Transverse colon (tissue), 4 donors: ENCODE data around the gene LOC128125822. TPM values are rescaled to one million over a fixed set of nuclear protein-coding genes. Genes with fewer than 3 reads are reported as not detected.

Experiments
- DNase-seq: peaks from one replicate; pipeline ENCODE4 v3.0.0-alpha.2; 2019
- H3K27ac ChIP-seq, 4 donors: fragments of 200-600 bp; sonication (generic); 2 replicates each; pipeline ENCODE4 v1.5.1; 2016 to 2018; ENCODE audit warnings: inconsistent platforms in 4 of 4
- H3K27me3 ChIP-seq: fragments of 200-600 bp; sonication (generic); 2 replicates; pipeline ENCODE4 v1.5.1; 2017; ENCODE audit warnings: inconsistent platforms
- H3K36me3 ChIP-seq, 4 donors: fragments of 200-600 bp; sonication (generic); 2 replicates each; pipeline ENCODE4 v1.5.1; 2017 to 2019; ENCODE audit warnings: inconsistent platforms in 4 of 4
- H3K4me1 ChIP-seq, 4 donors: fragments of 200-600 bp; sonication (generic); 2 replicates each; pipeline ENCODE4 v1.5.1; 2017 to 2020; ENCODE audit warnings: inconsistent platforms in 4 of 4
- H3K4me3 ChIP-seq, 4 donors: fragments of 200-600 bp; sonication (generic); 1 replicate in 1 of 4; 2 replicates in 3 of 4; pipeline versions ENCODE4 v1.5.1 to v1.6.1; 2017 to 2019; ENCODE audit warnings: inconsistent platforms in 4 of 4
- H3K9me3 ChIP-seq, 2 donors: fragments of 200-600 bp; sonication (generic); 2 replicates each; pipeline ENCODE4 v1.5.1; 2017 to 2019; ENCODE audit warnings: inconsistent platforms in 2 of 2
- EP300 ChIP-seq: sonication (generic); formaldehyde crosslinking; IDR thresholded peaks from one replicate; pipeline ENCODE4 v1.6.1; 2017; ENCODE audit warnings: antibody characterized with exemption, low read depth
- POLR2A ChIP-seq: fragments of 450-650 bp; IDR thresholded peaks from one replicate; pipeline ENCODE4 v1.6.1; 2016; ENCODE audit warnings: antibody characterized with exemption, mild to moderate bottlenecking, moderate library complexity
- POLR2AphosphoS5 ChIP-seq, 3 donors: sonication (generic); formaldehyde crosslinking; IDR thresholded peaks; one replicate each; pipeline ENCODE4 v1.6.1; 2016; ENCODE audit warnings: antibody characterized with exemption in 3 of 3
- WGBS, 2 donors: methylation state at CpG; one replicate each; pipeline ENCODE4 v1.1.5; 2018; ENCODE audit warnings: low coverage in 1 of 2; 5-methylcytosine and 5-hydroxymethylcytosine counted together
- in situ Hi-C, 4 donors: fragments of 200-750 bp; cut with MboI; loops; one replicate each; pipeline versions ENCODE4 v1.15.0 to v1.15.1; 2017; ENCODE audit warnings: low sequenced_read_pairs in 3 of 4, low pct_ligation_motif_present in 1 of 4, low pct_unique_long_range_greater_than_20kb in 1 of 4
- intact Hi-C: fragments of 100-400 bp; cut with DNase I; formaldehyde crosslinking; loops from one replicate; pipeline ENCODE4 v1.15.1; 2023; ENCODE audit warnings: low total_unique reads
- small RNA-seq, 4 donors: library from RNA; depleted of rRNA; stranded (forward); fragments of <200 nt; gene quantifications; one replicate each; pipeline ENCODE3, GENCODE V24; 2016
- total RNA-seq, 4 donors: library from RNA; depleted of rRNA; stranded (reverse); fragments of >200 nt; gene quantifications; one replicate each; pipeline ENCODE4 v1.1.0, GENCODE V29; 2016
- TF ChIP-seq, protein P1 (sequence below), 5 experiments: fragments of 200-600 bp in 3 of 5; fragments of 450-650 bp in 2 of 5; sonication (generic) in 3 of 5; IDR thresholded peaks; 1 replicate in 2 of 5; 2 replicates in 3 of 5; pipeline ENCODE4 v1.5.1; 2016 to 2017; ENCODE audit warnings: antibody characterized with exemption in 5 of 5, inconsistent platforms in 3 of 5, mild to moderate bottlenecking in 2 of 5, moderate library complexity in 1 of 5

Gene LOC128125822

DNA sequence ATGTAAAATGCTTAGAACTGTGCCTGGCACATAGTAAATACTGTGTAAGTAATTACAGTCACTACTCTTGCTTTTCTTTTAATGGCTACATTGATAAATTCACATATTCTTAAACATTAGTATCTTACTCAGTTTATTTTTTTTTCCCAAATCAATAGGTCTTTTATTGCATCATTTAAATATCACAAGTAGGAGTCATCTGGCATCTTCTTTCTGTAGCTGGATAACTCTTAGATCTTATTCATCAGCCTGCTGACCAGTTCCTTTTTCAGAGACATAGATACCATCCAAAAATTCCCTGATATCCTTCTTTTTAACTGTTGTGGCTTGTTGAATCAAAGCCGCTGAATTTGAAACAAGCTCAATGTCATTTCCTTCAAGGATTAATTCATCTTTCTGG, 43.3 kb downstream of the LOC128125822 start:
- no peaks in the 10 kb centered on the region for H3K9me3 ChIP-seq
- H3K27me3 ChIP-seq = no peaks in the 10 kb centered on the region
- no peaks in the 10 kb centered on the region for H3K36me3 ChIP-seq
- no peaks in the 10 kb centered on the region for H3K4me1 ChIP-seq
- in situ Hi-C loops (loop anchor here in 1 of 4 donors (25.0 kb wide), 1 partner anchor 147 kb away; no protein-coding TSS in a partner anchor), intact Hi-C loops (no loop called here)
- TF ChIP-seq, protein P1, sequence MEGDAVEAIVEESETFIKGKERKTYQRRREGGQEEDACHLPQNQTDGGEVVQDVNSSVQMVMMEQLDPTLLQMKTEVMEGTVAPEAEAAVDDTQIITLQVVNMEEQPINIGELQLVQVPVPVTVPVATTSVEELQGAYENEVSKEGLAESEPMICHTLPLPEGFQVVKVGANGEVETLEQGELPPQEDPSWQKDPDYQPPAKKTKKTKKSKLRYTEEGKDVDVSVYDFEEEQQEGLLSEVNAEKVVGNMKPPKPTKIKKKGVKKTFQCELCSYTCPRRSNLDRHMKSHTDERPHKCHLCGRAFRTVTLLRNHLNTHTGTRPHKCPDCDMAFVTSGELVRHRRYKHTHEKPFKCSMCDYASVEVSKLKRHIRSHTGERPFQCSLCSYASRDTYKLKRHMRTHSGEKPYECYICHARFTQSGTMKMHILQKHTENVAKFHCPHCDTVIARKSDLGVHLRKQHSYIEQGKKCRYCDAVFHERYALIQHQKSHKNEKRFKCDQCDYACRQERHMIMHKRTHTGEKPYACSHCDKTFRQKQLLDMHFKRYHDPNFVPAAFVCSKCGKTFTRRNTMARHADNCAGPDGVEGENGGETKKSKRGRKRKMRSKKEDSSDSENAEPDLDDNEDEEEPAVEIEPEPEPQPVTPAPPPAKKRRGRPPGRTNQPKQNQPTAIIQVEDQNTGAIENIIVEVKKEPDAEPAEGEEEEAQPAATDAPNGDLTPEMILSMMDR (IDR thresholded peaks at IDR 0.05) = no peak
- TF ChIP-seq POLR2AphosphoS5 (IDR thresholded peaks at IDR 0.05) (no peak), EP300 (no peak), POLR2A (no peak)
- no peak overlapping the region for H3K27ac ChIP-seq
- DNase-seq = no peak
- no peak overlapping the region for H3K4me3 ChIP-seq
- 82 to 98% methylated on average over 1 of the region's 1 CpG for WGBS, 2 donors

Small RNAs within 50 kb of the gene (small RNA-seq; reads per million reads assigned to genes)
- gene AL513043.1 = 0 reads per million in 4 donors

Other genes starting within 250 kb of the LOC128125822 start
- gene PTP4A1, start within 50 bp of the LOC128125822 start, total RNA-seq = 100 to 1,000 TPM in 1 of 4 donors, 10 to 100 TPM in 3; 31.4 to 100 (median 67.9) TPM
- gene PHF3, start 63.3 kb downstream of the LOC128125822 start, total RNA-seq = 10 to 100 TPM; 49.4 to 94.8 (median 68.9) TPM